ENCODE measurements around the gene KCNN1. TPM values are rescaled to one million over a fixed set of nuclear protein-coding genes. Genes with fewer than 3 reads are reported as not detected.

KCNN1 gene
- total RNA-seq, 1 donor: not detected

DNA sequence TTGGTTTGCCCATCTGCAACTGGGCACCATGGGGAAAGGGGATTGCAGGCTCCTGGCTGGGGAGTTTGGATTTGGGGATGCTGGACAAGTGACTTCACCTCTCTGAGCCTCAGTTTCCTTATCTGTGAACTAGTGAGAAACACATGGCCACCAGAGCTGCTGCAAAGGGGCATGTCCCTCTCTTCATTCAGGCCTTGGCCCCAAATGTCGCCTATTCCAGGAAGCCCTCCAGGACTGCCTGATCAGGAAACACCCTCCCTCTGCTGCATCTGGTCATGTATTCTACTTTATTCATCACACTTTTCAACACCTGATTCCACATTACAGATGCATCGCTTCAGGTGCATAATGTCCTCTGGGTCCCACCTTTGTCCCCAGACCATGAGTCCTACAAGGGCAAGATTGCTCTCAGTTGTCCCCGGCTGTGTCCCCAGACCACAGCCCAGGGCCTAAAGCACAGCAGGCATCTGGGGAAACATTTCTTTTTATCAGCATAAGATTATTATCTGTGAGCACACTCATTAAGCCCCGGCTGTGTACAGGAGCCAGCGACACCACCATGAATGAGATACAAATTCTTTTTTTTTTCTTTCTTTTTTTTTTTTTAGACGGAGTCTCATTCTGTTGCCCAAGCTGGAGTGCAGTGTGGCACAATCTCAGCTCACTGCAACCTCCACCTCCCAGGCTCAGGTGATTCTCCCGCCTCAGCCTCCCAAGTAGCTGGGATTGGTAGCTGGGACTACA, 78.6 kb downstream of the KCNN1 start:
- Histone ChIP-seq H2AFZ (ENCODE audit: low read length) (peak overlapping the region; percentile 83), H3K4me2 (ENCODE audit: insufficient read depth, low read length) (peak overlapping the region; percentile 77), H4K20me1 (ENCODE audit: insufficient read depth, low read length) (no peaks in the 10 kb centered on the region), H3K27me3 (ENCODE audit: insufficient read depth, low read length) (no peaks in the 10 kb centered on the region), H3K4me3 (ENCODE audit: insufficient read depth, low read length) (peak overlapping the region; percentile 66), H3K9me3 (ENCODE audit: low read depth, low read length) (no peaks in the 10 kb centered on the region), H3K79me2 (ENCODE audit: insufficient read depth, low read length) (no peaks in the 10 kb centered on the region), H3K36me3 (ENCODE audit: insufficient read depth, low read length) (no peaks in the 10 kb centered on the region), H3K27ac (ENCODE audit: low read depth, low read length) (peak overlapping the region; percentile 24), H3K4me1 (ENCODE audit: insufficient read depth, low read length) (peaks cover 18% of the 10 kb centered on the region)
- TF ChIP-seq, protein P1, sequence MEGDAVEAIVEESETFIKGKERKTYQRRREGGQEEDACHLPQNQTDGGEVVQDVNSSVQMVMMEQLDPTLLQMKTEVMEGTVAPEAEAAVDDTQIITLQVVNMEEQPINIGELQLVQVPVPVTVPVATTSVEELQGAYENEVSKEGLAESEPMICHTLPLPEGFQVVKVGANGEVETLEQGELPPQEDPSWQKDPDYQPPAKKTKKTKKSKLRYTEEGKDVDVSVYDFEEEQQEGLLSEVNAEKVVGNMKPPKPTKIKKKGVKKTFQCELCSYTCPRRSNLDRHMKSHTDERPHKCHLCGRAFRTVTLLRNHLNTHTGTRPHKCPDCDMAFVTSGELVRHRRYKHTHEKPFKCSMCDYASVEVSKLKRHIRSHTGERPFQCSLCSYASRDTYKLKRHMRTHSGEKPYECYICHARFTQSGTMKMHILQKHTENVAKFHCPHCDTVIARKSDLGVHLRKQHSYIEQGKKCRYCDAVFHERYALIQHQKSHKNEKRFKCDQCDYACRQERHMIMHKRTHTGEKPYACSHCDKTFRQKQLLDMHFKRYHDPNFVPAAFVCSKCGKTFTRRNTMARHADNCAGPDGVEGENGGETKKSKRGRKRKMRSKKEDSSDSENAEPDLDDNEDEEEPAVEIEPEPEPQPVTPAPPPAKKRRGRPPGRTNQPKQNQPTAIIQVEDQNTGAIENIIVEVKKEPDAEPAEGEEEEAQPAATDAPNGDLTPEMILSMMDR (IDR thresholded peaks at IDR 0.05; ENCODE audit: extremely low read depth, low read depth, low read length): no peak
- DNase-seq (ENCODE audit: insufficient read length, low spot score, missing footprints): no peak

DNA sequence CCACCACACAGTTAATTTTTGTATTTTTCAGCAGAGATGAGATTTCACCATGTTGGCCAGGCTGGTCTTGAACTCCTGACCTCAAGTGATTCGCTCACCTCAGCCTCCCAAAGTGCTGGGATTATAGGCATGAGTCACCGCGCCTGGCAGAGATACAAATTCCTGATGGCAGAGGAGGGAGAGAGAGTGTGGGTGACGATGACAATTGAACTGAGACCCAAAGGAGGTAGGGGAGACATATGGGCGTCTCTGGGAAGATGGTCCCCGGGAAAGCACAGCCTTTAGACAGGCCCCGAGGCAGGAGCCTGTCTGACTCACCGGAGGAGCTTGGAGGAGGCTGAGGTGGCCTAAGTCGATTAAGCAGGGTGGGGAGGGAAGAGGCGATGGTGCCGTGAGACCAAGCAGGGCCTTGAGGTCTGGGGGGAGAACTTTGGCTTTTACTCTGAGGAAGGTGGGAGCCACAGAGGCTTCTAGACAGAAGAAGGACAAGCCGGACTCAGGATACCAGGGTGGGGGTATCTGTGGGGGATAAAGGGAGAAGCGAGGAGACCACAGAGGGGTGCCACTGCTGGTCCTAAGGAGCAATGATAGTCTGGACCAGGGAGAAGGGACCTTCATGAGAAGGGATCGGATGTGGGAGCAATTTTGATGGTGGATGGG, 79.3 kb downstream of the KCNN1 start:
- Histone ChIP-seq H4K20me1 (ENCODE audit: insufficient read depth, low read length) (no peaks in the 10 kb centered on the region), H3K79me2 (ENCODE audit: insufficient read depth, low read length) (no peaks in the 10 kb centered on the region)

DNA sequence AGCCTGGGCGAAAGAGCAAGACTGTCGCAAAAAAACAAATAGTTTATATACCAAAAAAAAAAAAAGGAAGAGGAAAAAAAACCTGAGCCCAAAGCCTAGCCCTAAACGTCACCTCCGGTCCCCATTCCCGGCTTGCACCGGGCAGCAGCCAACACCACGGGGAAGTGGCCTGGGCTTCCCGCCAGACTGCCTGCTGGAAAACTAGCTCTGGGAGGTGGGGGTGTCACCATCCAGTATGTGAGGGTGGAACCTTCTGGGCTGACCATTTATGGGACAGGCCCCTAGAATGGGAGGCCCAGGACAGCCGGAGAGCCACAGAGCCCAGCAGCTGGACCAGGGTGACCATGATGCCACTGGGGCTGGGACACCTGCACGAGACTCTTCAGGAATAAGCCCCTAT, 82.5 kb downstream of the KCNN1 start:
- H3K27ac ChIP-seq (ENCODE audit: low read depth, low read length): no peak overlapping the region
- H4K20me1 ChIP-seq (ENCODE audit: insufficient read depth, low read length): no peaks in the 10 kb centered on the region
- no peaks in the 10 kb centered on the region for H3K79me2 ChIP-seq (ENCODE audit: insufficient read depth, low read length)
- peak overlapping the region; percentile 85 for H2AFZ ChIP-seq (ENCODE audit: low read length)
- no peaks in the 10 kb centered on the region for H3K36me3 ChIP-seq (ENCODE audit: insufficient read depth, low read length)
- peaks cover 26% of the 10 kb centered on the region for H3K4me1 ChIP-seq (ENCODE audit: insufficient read depth, low read length)
- H3K27me3 ChIP-seq (ENCODE audit: insufficient read depth, low read length): no peaks in the 10 kb centered on the region
- TF ChIP-seq, protein P1 (IDR thresholded peaks at IDR 0.05; ENCODE audit: extremely low read depth, low read depth, low read length): no peak
- no peak overlapping the region for H3K4me2 ChIP-seq (ENCODE audit: insufficient read depth, low read length)
- DNase-seq (ENCODE audit: insufficient read length, low spot score, missing footprints): peak; percentile 92
- H3K4me3 ChIP-seq (ENCODE audit: insufficient read depth, low read length): no peak overlapping the region
- no peaks in the 10 kb centered on the region for H3K9me3 ChIP-seq (ENCODE audit: low read depth, low read length)

More for the DNA sequence above, 79.3 kb downstream of the KCNN1 start:
- Histone ChIP-seq H3K4me3 (ENCODE audit: insufficient read depth, low read length) (no peak overlapping the region), H2AFZ (ENCODE audit: low read length) (peak overlapping the region; percentile 18), H3K27ac (ENCODE audit: low read depth, low read length) (peak overlapping the region; percentile 59), H3K4me1 (ENCODE audit: insufficient read depth, low read length) (peaks cover 18% of the 10 kb centered on the region), H3K4me2 (ENCODE audit: insufficient read depth, low read length) (peak overlapping the region; percentile 77), H3K27me3 (ENCODE audit: insufficient read depth, low read length) (no peaks in the 10 kb centered on the region), H3K36me3 (ENCODE audit: insufficient read depth, low read length) (no peaks in the 10 kb centered on the region), H3K9me3 (ENCODE audit: low read depth, low read length) (no peaks in the 10 kb centered on the region)
- TF ChIP-seq, protein P1 (IDR thresholded peaks at IDR 0.05; ENCODE audit: extremely low read depth, low read depth, low read length): no peak
- peak; percentile 87 for DNase-seq (ENCODE audit: insufficient read length, low spot score, missing footprints)

Small RNA genes lying within 50 kb of the gene (small RNA-seq; reads per million reads assigned to genes)
- not detected for gene RNA5SP468

Other genes starting within 250 kb of the KCNN1 start
- 15.2 and 16.5 TPM in 2 replicates for gene MAP1S, start 247.6 kb upstream of the KCNN1 start, total RNA-seq
- gene FCHO1, start 215.6 kb upstream of the KCNN1 start, total RNA-seq: 0.72 TPM in 1 of 2 replicates, not detected in the other
- not detected in 2 replicates for gene B3GNT3, start 172.0 kb upstream of the KCNN1 start, total RNA-seq
- not detected in 2 replicates for gene INSL3, start 145.6 kb upstream of the KCNN1 start, total RNA-seq
- 1.8 and 2.4 TPM in 2 replicates for gene JAK3, start 119.1 kb upstream of the KCNN1 start, total RNA-seq
- 786 and 869 TPM in 2 replicates for gene RPL18A, start 107.2 kb upstream of the KCNN1 start, total RNA-seq
- under 0.01 TPM in 2 replicates for gene SLC5A5, start 95.2 kb upstream of the KCNN1 start, total RNA-seq
- 15.9 and 21.5 TPM in 2 replicates for gene CCDC124, start 34.1 kb upstream of the KCNN1 start, total RNA-seq
- 15.9 and 22.4 TPM in 2 replicates for gene ARRDC2, start 41.1 kb downstream of the KCNN1 start, total RNA-seq
- 0.29 and 0.72 TPM in 2 replicates for gene IL12RB1, start 119.8 kb downstream of the KCNN1 start, total RNA-seq
- 5.4 and 5.6 TPM in 2 replicates for gene MAST3, start 130.7 kb downstream of the KCNN1 start, total RNA-seq
- gene PIK3R2, start 186.1 kb downstream of the KCNN1 start, total RNA-seq: 25.7 and 28.0 TPM in 2 replicates
- gene IFI30, start 206.7 kb downstream of the KCNN1 start, total RNA-seq: 110 and 126 TPM in 2 replicates
- 8.3 and 9.4 TPM in 2 replicates for gene MPV17L2, start 226.1 kb downstream of the KCNN1 start, total RNA-seq
- 0.72 and 1.8 TPM in 2 replicates for gene RAB3A, start 236.9 kb downstream of the KCNN1 start, total RNA-seq